Stomach (tissue), 4 donors: ENCODE measurements around the gene EXOC3L1.

ENCODE experiments used
- POLR2AphosphoS5 ChIP-seq, 3 donors: sonication (generic); formaldehyde crosslinking; IDR thresholded peaks; one replicate each; pipeline ENCODE4 v1.6.1; 2016; ENCODE audit warnings: antibody characterized with exemption in 3 of 3
- TF ChIP-seq, protein P1 (sequence below), 7 experiments: fragments of 450-650 bp in 4 of 7; fragments of 200-600 bp in 3 of 7; sonication (generic) in 3 of 7; IDR thresholded peaks; one replicate each; pipeline ENCODE4 v1.5.1; 2016 to 2019; ENCODE audit warnings: antibody characterized with exemption in 7 of 7, control low read depth in 2 of 7, mild to moderate bottlenecking in 1 of 7

DNA sequence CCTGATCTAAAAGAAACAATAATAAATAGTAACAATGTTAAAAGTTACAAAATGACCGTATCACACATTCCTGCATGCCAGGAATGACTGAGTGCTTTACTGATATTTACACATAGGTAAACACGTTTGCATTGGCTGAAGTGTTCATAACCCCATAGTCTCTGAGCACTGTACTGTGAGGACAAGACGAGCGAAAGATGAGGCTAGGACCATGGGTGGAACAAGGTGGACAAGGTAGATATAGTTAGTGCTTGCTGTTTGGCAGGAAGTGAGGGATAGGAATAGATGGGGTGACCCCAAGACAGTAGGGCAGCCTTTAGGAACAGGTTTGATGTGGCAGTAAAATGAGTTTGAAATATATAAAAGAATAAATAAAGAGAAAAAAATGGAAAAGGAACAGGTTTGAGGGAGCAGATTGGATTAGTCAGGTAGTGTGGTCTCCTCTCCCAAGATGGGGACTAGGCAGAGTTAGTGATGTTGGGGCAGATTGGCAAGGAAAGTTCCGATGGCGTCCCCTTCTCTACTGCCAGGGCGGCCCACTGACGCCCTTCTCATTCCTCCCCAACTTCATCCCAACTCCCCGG, 1.6 kb upstream of the EXOC3L1 start:
- TF ChIP-seq POLR2AphosphoS5 (IDR thresholded peaks at IDR 0.05) = no peak
- TF ChIP-seq, protein P1, sequence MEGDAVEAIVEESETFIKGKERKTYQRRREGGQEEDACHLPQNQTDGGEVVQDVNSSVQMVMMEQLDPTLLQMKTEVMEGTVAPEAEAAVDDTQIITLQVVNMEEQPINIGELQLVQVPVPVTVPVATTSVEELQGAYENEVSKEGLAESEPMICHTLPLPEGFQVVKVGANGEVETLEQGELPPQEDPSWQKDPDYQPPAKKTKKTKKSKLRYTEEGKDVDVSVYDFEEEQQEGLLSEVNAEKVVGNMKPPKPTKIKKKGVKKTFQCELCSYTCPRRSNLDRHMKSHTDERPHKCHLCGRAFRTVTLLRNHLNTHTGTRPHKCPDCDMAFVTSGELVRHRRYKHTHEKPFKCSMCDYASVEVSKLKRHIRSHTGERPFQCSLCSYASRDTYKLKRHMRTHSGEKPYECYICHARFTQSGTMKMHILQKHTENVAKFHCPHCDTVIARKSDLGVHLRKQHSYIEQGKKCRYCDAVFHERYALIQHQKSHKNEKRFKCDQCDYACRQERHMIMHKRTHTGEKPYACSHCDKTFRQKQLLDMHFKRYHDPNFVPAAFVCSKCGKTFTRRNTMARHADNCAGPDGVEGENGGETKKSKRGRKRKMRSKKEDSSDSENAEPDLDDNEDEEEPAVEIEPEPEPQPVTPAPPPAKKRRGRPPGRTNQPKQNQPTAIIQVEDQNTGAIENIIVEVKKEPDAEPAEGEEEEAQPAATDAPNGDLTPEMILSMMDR (IDR thresholded peaks at IDR 0.05) = no peak
